HG03571 (cell line): ENCODE results near the gene HNRNPCL4.
"Not testable (repeated sequence)": the region's sequence is repeated elsewhere in the genome, so short reads cannot be mapped to it uniquely, and the experiment has no call there.

Experiments
- ATAC-seq: cut with Tn5 transposase; IDR thresholded peaks from one replicate; pipeline ENCODE4 v1.9.1; 2021; ENCODE audit not compliant: unreplicated experiment

HNRNPCL4 gene

DNA sequence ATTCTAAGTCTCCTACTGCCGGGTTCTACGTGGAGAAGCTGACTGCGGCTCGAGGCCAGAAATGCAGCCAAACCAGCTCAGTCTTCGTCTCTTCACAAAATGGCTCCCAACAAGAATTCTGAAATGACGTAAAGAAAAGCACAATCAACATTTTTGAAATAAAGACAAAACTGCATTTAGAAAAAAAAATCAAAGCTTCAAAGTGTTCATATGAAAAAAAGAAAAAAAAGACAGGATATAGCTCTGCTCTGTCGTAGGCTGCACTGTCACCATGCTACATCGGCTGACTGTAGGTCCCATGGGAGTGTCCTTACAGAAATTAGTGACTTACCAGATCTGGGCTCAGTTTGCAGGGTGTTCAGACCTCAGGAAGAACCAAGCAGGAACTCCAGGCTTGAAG lies at the start of gene HNRNPCL4:
TSS of gene HNRNPCL4 (minus strand) at position 101 of the 400 bp plus-strand sequence. CDS start 164 bp downstream, outside the sequence.
- ATAC-seq, result not testable (repeated sequence)

DNA sequence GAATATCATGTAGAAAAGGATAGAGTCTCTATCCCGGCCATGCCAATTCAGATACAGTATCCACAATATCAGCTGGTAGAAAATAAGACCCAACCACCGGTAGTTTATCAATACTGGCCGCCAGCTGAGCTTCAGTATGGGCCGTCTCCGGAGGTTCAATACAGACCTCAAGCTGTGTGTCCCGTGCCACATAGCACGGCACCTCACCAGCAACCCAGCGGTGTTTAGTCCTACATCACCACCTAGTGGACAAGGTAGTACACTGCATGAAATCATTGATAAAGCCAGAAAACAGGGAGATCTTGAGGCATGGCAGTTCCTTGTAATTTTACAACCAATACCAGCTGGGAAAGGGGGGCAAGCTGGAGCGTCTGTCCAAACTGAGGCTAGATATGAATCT lies 43.3 kb upstream of the HNRNPCL4 start:
- not testable (repeated sequence) for ATAC-seq

DNA sequence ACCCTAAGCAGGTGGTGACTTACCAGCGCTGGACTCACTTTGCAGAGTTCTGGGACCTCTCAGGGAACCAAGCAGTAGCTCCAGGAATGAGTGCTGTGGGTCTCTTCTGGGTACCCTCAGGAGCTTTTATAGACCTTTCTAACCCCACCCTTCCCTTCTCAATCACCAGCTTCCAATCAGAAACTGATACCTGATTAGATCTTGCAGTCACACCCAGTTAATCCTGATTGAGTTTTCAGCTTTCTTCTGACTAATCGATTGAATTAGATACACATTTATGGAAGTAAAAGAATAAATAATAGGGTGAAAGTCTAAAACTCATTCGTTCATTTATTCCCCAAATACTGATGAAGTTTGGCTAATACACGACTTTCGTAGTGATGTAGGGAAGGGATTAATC lies 35.9 kb upstream of the HNRNPCL4 start, which contains the start of gene PRAMEF13:
TSS of gene PRAMEF13 (minus strand) at position 101 of the 400 bp plus-strand sequence. CDS start 1,820 bp downstream, outside the sequence.
- not testable (repeated sequence) for ATAC-seq

DNA sequence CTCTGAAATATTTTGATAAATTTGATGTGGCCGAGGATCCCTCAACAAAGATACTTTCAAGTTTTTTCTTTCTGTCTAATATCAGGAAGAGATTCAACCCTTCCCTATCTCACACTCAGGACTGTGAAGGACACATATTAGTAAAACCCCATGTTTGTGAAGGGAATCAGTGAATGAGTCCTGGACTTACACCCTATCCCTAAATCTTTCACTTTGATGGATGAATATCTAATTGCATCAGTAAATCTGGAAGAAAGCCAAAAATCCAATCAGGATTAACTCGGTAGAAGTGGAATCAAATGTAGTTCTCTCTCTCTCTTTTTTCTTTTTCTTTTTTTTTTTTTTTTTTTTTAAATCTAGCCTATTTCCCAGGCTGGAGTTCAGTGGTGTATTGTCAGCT lies 6.1 kb upstream of the HNRNPCL4 start, which contains the start of gene PRAMEF9:
TSS of gene PRAMEF9 (plus strand) at position 301 of the 400 bp plus-strand sequence. CDS start 3,433 bp downstream, outside the sequence.
- not testable (repeated sequence) for ATAC-seq

DNA sequence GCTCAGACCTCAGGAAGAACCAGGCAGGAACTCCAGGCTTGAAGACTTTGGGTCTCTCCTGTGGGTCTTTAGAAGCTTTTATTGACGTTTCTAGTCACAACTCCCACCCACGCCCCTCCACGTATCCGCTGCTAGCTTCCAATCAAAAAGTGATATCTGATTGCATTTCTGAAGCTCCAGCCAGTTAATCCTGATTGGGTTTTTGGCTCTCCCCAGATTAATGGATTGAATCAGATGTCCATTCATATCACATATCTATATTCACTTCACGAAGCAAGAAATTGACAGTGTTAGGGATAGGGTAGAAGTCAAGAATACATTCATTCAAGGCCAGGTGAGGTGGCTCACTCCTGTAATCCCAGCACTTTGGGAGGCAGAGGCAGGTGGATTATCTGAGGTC lies 9.5 kb downstream of the HNRNPCL4 start, which contains the start of gene PRAMEF26:
TSS of gene PRAMEF26 (minus strand) at position 101 of the 400 bp plus-strand sequence. CDS start 2,914 bp downstream, outside the sequence.
- not testable (repeated sequence) for ATAC-seq

DNA sequence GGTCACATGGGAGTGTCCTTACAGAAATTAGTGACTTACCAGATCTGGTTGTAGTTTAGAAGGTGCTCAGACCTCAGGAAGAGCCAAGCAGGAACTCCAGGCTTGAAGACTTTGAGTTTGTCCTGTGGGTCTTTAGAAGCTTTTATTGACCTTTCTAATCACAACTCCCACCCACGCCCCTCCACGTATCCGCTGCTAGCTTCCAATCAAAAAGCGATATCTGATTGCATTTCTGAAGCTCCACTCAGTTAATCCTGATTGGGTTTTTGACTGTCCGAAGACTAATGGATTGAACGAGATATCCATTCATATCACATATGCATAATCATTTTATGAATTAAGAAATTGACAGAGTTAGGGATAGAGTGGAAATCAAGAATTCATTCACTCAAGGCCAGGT lies 48.7 kb downstream of the HNRNPCL4 start, which contains the start of gene HNRNPCL2:
TSS of gene HNRNPCL2 (minus strand) at position 101 of the 400 bp plus-strand sequence. CDS start 454 bp downstream, outside the sequence.
- ATAC-seq, result not testable (repeated sequence)
